Cardiac muscle cell (in vitro differentiated cells and primary cell): Measurements from ENCODE around the gene RESF1. TPM values are rescaled to one million over a fixed set of nuclear protein-coding genes. Genes with fewer than 3 reads are reported as not detected.
A peak's percentile ranks its signal among the peaks of the same experiment; 100 is the strongest.

Experiments used
- DNase-seq, 2 donors: peaks; one replicate each; pipeline versions ENCODE4 v3.0.0 to v3.0.0-alpha.2; 2010 to 2017; ENCODE audit warnings: low read depth in 1 of 2, low spot score in 1 of 2
- H3K27ac ChIP-seq: fragments of 200-600 bp; sonication (generic); 2 replicates; pipeline ENCODE4 v1.5.1; 2016
- H3K27me3 ChIP-seq: fragments of 200-600 bp; sonication (generic); 2 replicates; pipeline ENCODE4 v1.6.0; 2016; ENCODE audit warnings: control low read depth
- H3K36me3 ChIP-seq: fragments of 200-600 bp; sonication (generic); 2 replicates; pipeline ENCODE4 v1.5.1; 2016; ENCODE audit warnings: control low read depth
- H3K4me1 ChIP-seq: fragments of 200-600 bp; sonication (generic); 2 replicates; pipeline ENCODE4 v1.8.1; 2017; ENCODE audit warnings: low read depth, mild to moderate bottlenecking, mixed run types
- H3K4me3 ChIP-seq: fragments of 200-600 bp; sonication (generic); 2 replicates; pipeline ENCODE4 v1.5.1; 2016; ENCODE audit warnings: mild to moderate bottlenecking
- H3K9me3 ChIP-seq: fragments of 200-600 bp; sonication (generic); 2 replicates; pipeline ENCODE4 v1.5.1; 2017; ENCODE audit warnings: low read depth, mild to moderate bottlenecking, control low read depth
- polyA plus RNA-seq: library from polyadenylated mRNA; unstranded; fragments of >200 nt; fragmentation: Nextera tagmentation; extraction: Ambion mirVana; gene quantifications from 2 replicates; pipeline ENCODE4 v1.2.1, GENCODE V29; 2016
- total RNA-seq: library from RNA; depleted of rRNA; stranded (reverse); fragments of >200 nt; gene quantifications from 2 replicates; pipeline ENCODE4 v1.2.3, GENCODE V29; 2016
- TF ChIP-seq, protein P1 (sequence below): IDR thresholded peaks from 2 replicates; pipeline ENCODE4 v1.5.1; 2012; ENCODE audit warnings: low read depth, mild to moderate bottlenecking, low read length

Gene RESF1, protein sequence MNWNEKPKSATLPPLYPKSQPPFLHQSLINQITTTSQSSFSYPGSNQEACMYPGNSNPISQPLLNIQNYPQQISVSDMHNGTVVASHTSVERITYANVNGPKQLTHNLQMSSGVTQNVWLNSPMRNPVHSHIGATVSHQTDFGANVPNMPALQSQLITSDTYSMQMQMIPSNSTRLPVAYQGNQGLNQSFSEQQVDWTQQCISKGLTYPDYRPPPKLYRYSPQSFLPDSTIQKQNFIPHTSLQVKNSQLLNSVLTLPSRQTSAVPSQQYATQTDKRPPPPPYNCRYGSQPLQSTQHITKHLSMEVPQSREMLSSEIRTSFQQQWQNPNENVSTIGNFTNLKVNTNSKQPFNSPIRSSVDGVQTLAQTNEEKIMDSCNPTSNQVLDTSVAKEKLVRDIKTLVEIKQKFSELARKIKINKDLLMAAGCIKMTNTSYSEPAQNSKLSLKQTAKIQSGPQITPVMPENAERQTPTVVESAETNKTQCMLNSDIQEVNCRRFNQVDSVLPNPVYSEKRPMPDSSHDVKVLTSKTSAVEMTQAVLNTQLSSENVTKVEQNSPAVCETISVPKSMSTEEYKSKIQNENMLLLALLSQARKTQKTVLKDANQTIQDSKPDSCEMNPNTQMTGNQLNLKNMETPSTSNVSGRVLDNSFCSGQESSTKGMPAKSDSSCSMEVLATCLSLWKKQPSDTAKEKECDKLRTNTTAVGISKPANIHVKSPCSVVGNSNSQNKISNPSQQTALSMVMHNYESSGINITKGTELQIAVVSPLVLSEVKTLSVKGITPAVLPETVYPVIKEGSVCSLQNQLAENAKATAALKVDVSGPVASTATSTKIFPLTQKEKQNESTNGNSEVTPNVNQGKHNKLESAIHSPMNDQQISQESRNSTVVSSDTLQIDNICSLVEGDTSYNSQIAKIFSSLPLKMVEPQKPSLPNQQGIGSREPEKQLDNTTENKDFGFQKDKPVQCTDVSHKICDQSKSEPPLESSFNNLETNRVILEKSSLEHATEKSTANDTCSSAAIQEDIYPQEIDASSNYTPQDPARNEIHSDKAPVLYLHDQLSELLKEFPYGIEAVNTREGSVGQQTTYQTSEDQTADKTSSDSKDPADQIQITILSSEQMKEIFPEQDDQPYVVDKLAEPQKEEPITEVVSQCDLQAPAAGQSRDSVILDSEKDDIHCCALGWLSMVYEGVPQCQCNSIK (N-terminal part only)
- total RNA-seq (39.6 and 49.0 TPM in 2 replicates), polyA plus RNA-seq (15.7 and 20.9 TPM in 2 replicates)

GRCh38 chr12:31959161-31959700 lies at the start of gene RESF1:
TSS of gene RESF1 (plus strand) at chr12:31959415. CDS start at chr12:31980956, 21,541 bp downstream.
- H3K4me3 ChIP-seq = peak within 1 kb of the TSS; percentile 68
- H3K27ac ChIP-seq = peak within 1 kb of the TSS; percentile 89
- TF ChIP-seq, protein P1, sequence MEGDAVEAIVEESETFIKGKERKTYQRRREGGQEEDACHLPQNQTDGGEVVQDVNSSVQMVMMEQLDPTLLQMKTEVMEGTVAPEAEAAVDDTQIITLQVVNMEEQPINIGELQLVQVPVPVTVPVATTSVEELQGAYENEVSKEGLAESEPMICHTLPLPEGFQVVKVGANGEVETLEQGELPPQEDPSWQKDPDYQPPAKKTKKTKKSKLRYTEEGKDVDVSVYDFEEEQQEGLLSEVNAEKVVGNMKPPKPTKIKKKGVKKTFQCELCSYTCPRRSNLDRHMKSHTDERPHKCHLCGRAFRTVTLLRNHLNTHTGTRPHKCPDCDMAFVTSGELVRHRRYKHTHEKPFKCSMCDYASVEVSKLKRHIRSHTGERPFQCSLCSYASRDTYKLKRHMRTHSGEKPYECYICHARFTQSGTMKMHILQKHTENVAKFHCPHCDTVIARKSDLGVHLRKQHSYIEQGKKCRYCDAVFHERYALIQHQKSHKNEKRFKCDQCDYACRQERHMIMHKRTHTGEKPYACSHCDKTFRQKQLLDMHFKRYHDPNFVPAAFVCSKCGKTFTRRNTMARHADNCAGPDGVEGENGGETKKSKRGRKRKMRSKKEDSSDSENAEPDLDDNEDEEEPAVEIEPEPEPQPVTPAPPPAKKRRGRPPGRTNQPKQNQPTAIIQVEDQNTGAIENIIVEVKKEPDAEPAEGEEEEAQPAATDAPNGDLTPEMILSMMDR = no peak
- H3K9me3 ChIP-seq = no peaks in the 10 kb centered on the region
- peak; percentile 89 to 91 for DNase-seq
- peaks cover 4% of the 10 kb centered on the region for H3K4me1 ChIP-seq
- no peaks in the 10 kb centered on the region for H3K36me3 ChIP-seq
- no peaks in the 10 kb centered on the region for H3K27me3 ChIP-seq

DNA sequence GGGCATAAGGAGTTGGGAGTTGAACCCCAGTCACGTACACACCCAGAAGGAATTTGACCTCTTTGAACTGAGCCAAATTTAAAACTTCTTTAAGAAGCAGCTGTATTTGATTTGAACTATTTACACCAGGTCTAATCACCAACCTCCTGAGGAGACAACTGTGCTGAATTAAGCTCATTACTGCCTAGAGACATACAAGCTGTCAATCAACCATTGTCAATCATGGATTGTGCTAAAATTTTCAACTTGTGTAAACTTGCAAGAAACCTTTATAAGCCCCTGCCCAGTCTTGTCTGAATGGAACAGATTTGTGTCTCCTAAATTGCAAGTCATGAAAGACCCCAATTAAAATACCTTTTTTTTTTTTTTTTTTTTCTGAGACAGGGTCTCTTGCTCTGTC lies 44.3 kb upstream of the RESF1 start:
- Histone ChIP-seq H3K4me3 (no peak overlapping the region), H3K36me3 (no peaks in the 10 kb centered on the region), H3K27me3 (no peaks in the 10 kb centered on the region), H3K9me3 (no peaks in the 10 kb centered on the region), H3K4me1 (no peaks in the 10 kb centered on the region), H3K27ac (no peak overlapping the region)
- TF ChIP-seq, protein P1 = no peak
- DNase-seq = no peak

DNA sequence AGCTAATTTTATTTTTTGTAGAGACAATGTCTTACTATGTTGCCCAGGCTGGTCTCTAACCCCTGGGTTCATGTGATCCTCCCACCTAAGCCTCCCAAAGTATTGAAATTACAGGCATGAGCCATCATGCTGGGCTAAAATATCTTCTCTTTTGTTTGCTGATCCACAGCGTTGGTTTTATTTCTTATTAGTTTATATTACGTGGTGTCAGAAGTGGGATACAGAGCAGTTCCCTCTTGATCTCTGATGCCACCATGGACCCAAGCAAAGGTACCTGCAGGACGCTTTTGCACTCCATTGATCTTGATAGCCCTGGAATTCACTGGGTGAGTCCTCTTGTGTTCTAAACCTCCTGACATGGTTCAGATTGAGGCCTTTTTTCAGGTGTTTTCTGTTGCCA lies 43.8 kb upstream of the RESF1 start:
- no peak for DNase-seq
- Histone ChIP-seq H3K4me1 (no peaks in the 10 kb centered on the region), H3K36me3 (no peaks in the 10 kb centered on the region), H3K4me3 (no peak overlapping the region), H3K27me3 (no peaks in the 10 kb centered on the region), H3K27ac (no peak overlapping the region), H3K9me3 (no peaks in the 10 kb centered on the region)
- TF ChIP-seq, protein P1 = no peak

DNA sequence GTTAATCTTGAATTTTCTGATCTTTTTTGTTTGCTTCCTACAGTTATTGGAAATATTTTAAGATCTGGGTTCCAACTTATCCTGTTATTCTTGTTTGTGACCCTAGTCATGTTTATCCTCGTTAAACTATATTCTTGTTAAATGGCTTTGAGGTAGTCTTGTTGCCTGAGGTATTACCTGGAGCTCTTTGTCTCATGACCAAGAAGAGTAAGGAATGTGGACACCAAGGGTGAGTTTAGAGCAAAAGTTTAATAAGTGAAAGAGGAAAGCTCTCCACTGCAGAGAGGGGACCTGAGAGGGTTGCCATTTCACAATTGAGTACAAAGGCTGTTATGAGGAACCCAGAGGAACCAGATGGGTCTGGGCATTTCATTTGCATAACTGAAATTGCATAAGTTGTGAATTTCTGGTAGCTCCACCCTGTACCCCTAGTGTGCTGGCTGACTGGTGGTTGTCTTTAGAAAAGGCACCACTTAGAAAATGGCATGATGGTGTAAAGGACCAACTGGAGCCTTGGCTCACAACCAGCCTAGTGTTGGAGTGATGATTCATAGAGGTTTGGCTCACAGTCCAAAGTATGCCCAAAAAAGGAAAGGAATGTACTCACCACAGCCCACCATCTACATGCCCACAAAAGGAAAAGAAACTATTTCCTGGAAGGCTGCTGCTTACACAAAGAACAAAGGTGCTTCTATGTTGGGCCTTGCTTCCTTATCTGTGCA lies 36.7 kb upstream of the RESF1 start:
- H3K9me3 ChIP-seq = no peaks in the 10 kb centered on the region

More for the DNA sequence above, 36.7 kb upstream of the RESF1 start:
- peak in 1 of 2 donors; percentile 37 for DNase-seq
- no peaks in the 10 kb centered on the region for H3K4me1 ChIP-seq
- TF ChIP-seq, protein P1 = no peak
- no peaks in the 10 kb centered on the region for H3K27me3 ChIP-seq
- no peaks in the 10 kb centered on the region for H3K36me3 ChIP-seq
- H3K4me3 ChIP-seq = no peak overlapping the region
- no peak overlapping the region for H3K27ac ChIP-seq
